Bone marrow (tissue), 2 donors: ENCODE data around the gene TPP1.

Source experiments
- DNase-seq, 2 donors: peaks; one replicate each; lab custom pipeline; 2025; lab: John Stamatoyannopoulos, UW

The TPP1 gene

GRCh38 chr11:6587360-6587953 is 31.8 kb downstream of the TPP1 start:
- no peak for DNase-seq

- DNase-seq: no peak
These were observed 32.5 kb downstream of the TPP1 start for GRCh38 chr11:6586434-6587359.

- no peak for DNase-seq
These were observed 34.7 kb downstream of the TPP1 start for GRCh38 chr11:6584528-6584927.

- no peak for DNase-seq
These were observed 35.6 kb downstream of the TPP1 start for GRCh38 chr11:6583584-6583983.

- no peak for DNase-seq
These were observed 39.5 kb downstream of the TPP1 start for GRCh38 chr11:6579681-6580080.

GRCh38 chr11:6578134-6578533 is 41.1 kb downstream of the TPP1 start:
- DNase-seq: no peak

- no peak for DNase-seq
These were observed 42.5 kb downstream of the TPP1 start for GRCh38 chr11:6576471-6577373.

GRCh38 chr11:6574816-6575715 is 44.2 kb downstream of the TPP1 start:
- DNase-seq: no peak

GRCh38 chr11:6572215-6572614 is 47.0 kb downstream of the TPP1 start:
- DNase-seq: no peak

- no peak for DNase-seq
These were observed 47.7 kb downstream of the TPP1 start for GRCh38 chr11:6571434-6572008.

GRCh38 chr11:6570691-6571427 is 48.4 kb downstream of the TPP1 start:
- no peak for DNase-seq

- no peak for DNase-seq
These were observed 49.5 kb downstream of the TPP1 start for GRCh38 chr11:6569706-6570105.

GRCh38 chr11:6568191-6568918 is 50.9 kb downstream of the TPP1 start:
- DNase-seq: no peak

- no peak for DNase-seq
These were observed 51.9 kb downstream of the TPP1 start for GRCh38 chr11:6567371-6567745.

GRCh38 chr11:6566704-6567370 is 52.4 kb downstream of the TPP1 start:
- DNase-seq: no peak

GRCh38 chr11:6565988-6566703 is 53.1 kb downstream of the TPP1 start:
- no peak for DNase-seq

- no peak for DNase-seq
These were observed 53.9 kb downstream of the TPP1 start for GRCh38 chr11:6565325-6565724.

- no peak for DNase-seq
These were observed 55.6 kb downstream of the TPP1 start for GRCh38 chr11:6563667-6564066.
